HG03469 (cell line): ENCODE measurements around the gene U2AF1L4.
"Not testable (repeated sequence)": the region's sequence is repeated elsewhere in the genome, so short reads cannot be mapped to it uniquely, and the experiment has no call there.

ENCODE experiments used
- ATAC-seq: cut with Tn5 transposase; IDR thresholded peaks from one replicate; pipeline ENCODE4 v1.9.1; 2021; ENCODE audit warnings: mild to moderate bottlenecking, moderate library complexity, moderate number of reproducible peaks; ENCODE audit not compliant: unreplicated experiment

Gene U2AF1L4

DNA sequence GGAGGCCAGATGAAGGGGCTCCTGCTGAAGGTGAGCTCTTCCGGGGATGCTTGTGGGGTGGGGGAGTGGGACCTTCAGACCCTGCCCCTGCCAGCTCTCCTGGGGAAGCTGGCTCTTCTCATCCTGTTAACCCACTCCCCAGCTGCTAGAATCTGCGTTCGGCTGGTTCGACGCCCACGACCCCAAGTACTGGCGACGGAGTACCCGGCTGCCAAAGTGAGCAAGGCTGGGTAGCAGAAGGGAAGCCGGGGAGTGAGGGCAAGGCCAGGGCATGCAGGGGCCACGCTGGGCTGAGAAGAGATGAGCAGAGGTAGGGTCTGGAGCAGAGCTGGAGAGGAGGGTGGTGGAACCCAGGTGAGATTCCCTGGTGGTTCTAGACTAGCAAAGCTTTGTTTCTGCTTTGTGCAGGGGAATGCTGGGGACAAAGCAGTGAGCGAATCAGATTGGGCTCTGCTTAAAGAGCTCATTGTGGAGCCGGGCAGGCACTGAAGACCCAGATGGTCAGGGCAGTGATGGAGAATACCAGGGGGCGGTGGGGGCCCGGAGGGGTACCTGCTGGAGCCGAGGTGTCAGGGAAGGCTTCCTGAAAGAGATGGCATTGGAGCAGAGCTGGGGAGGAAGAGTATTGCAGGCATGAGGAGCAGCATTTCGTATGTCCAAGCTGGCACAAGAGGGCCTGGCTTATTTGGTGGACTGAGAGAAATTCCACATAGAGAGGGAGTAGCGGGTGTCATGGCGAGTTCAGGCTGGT, 17.1 kb downstream of the U2AF1L4 start:
- no peak for ATAC-seq

DNA sequence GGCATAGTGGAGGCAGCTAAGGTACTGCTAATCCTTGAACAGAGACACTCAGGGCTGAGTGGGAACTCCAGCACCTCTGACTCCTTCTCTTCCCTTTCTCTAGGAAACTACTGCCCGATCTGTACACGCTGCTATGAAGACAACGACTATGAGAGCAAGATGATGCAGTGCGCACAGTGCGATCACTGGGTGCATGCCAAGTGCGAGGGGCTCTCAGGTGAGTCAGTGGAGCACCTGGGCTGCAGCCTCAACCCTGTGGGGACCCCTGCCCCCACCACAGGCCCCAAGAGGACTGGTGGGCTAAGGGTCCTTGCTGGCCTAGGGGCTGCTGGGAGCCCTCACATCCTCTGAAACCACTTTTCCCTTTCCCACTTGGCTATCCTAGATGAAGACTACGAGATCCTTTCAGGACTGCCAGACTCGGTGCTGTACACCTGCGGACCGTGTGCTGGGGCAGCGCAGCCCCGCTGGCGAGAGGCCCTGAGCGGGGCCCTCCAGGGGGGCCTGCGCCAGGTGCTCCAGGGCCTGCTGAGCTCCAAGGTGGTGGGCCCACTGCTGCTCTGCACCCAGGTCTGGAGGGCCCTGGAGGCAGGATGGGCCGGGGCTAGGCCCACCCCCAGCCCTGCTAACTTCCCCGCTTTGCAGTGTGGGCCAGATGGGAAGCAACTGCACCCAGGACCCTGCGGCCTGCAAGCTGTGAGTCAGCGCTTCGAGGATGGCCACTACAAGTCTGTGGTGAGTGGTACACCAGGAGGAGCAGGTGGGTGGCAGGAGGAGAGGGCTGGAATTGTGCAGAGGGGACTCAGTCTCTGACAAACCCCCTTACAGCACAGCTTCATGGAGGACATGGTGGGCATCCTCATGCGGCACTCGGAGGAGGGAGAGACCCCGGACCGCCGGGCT, 17.9 kb downstream of the U2AF1L4 start:
- ATAC-seq = no peak

DNA sequence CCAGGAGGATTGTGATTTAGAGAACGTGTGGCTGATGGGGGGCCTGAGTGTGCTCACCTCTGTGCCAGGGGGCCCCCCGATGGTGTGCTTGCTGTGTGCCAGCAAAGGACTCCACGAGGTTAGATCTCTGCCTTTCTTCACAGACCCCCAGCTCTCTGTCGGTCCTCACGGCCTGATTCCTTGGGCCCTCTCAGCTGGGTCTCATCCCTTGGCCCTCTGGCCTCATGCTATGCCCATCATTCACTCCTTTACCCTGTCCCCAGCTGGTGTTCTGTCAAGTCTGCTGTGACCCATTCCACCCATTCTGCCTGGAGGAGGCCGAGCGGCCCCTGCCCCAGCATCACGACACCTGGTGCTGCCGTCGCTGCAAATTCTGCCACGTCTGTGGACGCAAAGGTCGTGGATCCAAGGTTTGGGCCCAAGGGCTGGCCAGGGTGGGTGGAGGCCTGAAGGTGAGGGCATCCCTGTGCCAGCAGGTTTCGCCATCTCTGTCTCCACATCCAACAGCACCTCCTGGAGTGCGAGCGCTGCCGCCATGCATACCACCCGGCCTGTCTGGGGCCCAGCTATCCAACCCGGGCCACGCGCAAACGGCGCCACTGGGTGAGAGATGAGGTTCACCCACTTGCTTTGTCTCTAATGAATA, 19.9 kb downstream of the U2AF1L4 start:
- ATAC-seq = no peak

DNA sequence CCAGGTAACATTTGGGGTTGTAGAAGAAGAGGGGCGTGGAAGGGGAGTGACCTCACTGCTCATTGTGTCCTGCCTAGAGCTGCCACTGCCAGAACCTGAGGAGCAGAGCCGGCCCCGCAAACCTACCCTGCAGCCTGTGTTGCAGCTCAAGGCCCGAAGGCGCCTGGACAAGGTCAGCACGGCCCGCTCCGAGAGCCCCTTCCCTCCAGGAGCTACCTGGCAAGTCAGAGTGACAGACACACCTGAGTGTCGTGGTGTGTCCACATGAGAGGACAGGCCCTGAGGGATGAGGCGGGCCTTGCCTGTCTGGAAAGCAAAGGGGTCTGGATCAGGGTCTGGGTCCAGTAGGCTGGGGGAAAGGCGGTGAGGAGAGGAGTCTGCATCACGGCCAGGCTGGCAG, 20.7 kb downstream of the U2AF1L4 start:
- no peak for ATAC-seq

- ATAC-seq = not testable (repeated sequence)
Measured at GRCh38 chr19:35724132-35724531, 21.1 kb downstream of the U2AF1L4 start.

- ATAC-seq = no peak
Measured at GRCh38 chr19:35723671-35724070, 21.5 kb downstream of the U2AF1L4 start.

GRCh38 chr19:35722897-35723296, 22.3 kb downstream of the U2AF1L4 start:
- no peak for ATAC-seq

- no peak for ATAC-seq
Measured at GRCh38 chr19:35722461-35722860, 22.8 kb downstream of the U2AF1L4 start.

DNA sequence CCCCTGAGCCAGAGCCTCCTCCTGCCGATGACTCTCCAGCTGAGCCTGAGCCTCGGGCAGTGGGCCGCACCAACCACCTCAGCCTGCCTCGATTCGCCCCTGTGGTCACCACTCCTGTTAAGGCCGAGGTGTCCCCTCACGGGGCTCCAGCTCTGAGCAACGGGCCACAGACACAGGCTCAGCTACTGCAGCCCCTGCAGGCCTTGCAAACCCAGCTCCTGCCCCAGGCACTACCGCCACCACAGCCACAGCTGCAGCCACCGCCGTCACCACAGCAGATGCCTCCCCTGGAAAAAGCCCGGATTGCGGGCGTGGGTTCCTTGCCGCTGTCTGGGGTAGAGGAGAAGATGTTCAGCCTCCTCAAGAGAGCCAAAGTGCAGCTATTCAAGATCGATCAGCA, 23.8 kb downstream of the U2AF1L4 start:
- no peak for ATAC-seq

- ATAC-seq = no peak
Measured at GRCh38 chr19:35720648-35721047, 24.6 kb downstream of the U2AF1L4 start.

DNA sequence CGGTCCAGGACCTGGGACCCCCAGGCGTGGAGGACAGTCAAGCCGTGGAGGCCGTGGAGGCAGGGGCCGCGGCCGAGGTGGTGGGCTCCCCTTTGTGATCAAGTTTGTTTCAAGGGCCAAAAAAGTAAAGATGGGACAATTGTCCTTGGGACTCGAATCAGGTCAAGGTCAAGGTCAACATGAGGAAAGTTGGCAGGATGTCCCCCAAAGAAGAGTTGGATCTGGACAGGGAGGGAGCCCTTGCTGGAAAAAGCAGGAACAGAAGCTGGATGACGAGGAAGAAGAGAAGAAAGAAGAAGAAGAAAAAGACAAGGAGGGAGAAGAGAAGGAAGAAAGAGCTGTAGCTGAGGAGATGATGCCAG, 25.1 kb downstream of the U2AF1L4 start:
- no peak for ATAC-seq

GRCh38 chr19:35719402-35720162, 25.6 kb downstream of the U2AF1L4 start:
- ATAC-seq = no peak

- no peak for ATAC-seq
Measured at GRCh38 chr19:35718345-35719041, 26.7 kb downstream of the U2AF1L4 start.

- ATAC-seq = peak; percentile 28
Measured at GRCh38 chr19:35717665-35718344, 27.4 kb downstream of the U2AF1L4 start, which contains the start of gene KMT2B. KMT2B (plus strand) TSS chr19:35718003; CDS start chr19:35718019, 16 bp downstream.

DNA sequence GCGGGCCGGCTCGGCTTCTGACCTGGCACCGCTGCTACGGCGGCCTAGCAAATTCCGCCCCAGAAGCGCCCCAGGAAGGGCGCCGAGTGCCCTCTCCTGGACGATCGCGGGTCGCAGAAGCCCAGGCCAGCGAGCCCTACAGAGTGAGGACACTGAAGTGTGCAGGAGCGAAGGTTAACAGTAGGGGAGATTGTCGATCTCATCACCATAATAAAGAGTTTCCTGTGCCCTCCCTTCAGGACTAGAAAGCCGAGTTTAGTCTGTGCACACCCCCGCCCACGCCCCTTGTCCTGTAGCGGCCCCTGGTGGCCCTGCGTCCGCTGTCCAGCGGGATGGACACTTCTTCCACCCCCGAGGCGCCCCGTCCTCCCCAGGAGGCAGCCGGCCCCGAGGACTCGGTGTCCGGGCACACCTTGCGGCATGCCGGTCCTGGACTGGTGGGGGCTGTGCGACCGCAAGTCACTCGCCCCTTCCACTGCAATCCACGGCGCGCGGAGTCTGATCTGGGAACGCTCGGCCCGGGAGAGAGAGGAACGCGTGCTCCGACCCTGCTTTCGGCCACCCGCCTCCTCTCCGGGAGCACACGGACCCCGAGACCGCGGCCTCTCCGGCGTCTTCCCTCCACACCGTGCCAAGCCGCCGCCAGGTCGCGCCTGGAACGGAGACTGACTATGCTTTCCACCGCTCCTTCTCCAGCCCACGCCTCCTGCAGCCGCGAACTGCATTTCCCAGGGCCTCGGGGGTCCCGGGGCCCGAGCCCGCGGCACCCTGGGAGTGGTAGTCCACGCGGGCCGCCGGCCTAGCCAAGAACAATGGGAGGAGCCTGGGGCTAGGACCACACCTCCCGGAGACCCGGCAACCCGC, 28.2 kb downstream of the U2AF1L4 start:
- ATAC-seq = peak; percentile 34

DNA sequence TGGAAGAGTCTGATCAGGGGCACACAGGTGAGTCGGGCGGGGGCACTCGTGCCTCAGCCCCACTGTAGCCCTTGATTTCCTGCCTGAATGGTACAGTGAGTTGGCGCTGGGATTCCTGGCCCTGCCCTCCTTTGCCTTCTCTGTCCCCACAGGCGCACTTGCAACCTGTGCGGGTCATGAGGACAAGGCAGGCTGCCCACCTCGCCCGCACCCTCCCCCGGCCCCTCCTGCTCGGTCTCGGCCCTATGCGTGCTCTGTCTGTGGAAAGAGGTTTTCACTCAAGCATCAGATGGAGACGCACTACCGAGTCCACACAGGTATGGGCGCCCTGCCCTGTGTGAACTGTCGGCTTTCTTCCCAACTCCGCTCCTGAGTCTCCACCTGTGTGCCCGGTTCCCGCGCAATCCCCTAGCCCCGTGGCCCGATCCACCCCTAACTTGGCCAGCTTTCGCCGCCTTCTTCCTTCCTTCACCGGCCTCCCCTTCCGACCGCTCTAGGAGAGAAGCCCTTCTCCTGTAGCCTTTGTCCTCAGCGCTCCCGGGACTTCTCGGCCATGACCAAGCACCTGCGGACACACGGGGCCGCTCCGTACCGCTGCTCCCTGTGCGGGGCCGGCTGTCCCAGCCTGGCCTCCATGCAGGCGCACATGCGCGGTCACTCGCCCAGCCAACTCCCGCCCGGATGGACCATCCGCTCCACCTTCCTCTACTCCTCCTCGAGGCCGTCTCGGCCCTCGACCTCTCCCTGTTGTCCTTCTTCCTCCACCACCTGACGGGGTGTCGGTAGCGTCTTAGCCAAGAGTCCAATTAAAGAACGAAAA, 29.0 kb downstream of the U2AF1L4 start:
- no peak for ATAC-seq

DNA sequence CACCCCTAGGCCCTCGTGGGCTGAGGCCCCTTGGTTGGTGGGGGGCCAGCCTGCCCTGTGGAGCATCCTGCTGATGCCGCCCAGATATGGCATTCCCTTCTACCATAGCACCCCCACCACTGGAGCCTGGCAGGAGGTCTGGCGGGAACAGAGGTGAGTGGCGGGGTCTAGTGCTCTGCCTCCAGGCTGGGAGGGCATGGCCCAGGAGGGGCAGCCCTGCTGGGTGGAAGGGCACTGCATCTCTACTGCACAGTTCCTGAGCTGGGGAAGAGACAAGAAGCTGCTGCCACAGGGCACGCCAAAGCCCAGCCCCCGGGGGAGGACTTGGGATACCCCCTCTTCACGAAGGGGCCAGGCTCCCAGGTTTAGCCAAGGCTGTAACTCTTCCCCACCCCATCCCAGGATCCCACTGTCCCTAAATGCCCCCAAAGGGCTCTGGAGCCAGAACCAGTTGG, 29.8 kb downstream of the U2AF1L4 start:
- ATAC-seq = no peak
